Medulla oblongata (tissue), 1 donor: ENCODE results near the gene CHST11.

Experiments used
- DNase-seq: peaks from one replicate; pipeline ENCODE4 v3.0.0-alpha.2; 2015; ENCODE audit errors: extremely low spot score

CHST11 gene

GRCh38 chr12:104630230-104630670, 173.5 kb downstream of the CHST11 start:
- no peak for DNase-seq

- DNase-seq, result no peak
Observed at GRCh38 chr12:104631867-104632266, 175.1 kb downstream of the CHST11 start.

- DNase-seq, result no peak
Observed at GRCh38 chr12:104632724-104633201, 176.0 kb downstream of the CHST11 start.

- DNase-seq, result no peak
Observed at GRCh38 chr12:104634044-104634443, 177.3 kb downstream of the CHST11 start.

GRCh38 chr12:104634852-104635251, 178.1 kb downstream of the CHST11 start:
- DNase-seq, result no peak

- DNase-seq, result no peak
Observed at GRCh38 chr12:104635607-104636343, 179.0 kb downstream of the CHST11 start.

- no peak for DNase-seq
Observed at GRCh38 chr12:104636496-104636895, 179.7 kb downstream of the CHST11 start.

- DNase-seq, result no peak
Observed at GRCh38 chr12:104637604-104638003, 180.9 kb downstream of the CHST11 start.

- DNase-seq, result no peak
Observed at GRCh38 chr12:104638218-104638850, 181.6 kb downstream of the CHST11 start.

GRCh38 chr12:104638851-104639240, 182.1 kb downstream of the CHST11 start:
- DNase-seq, result no peak

GRCh38 chr12:104640956-104641355, 184.2 kb downstream of the CHST11 start:
- no peak for DNase-seq

GRCh38 chr12:104641862-104642261, 185.1 kb downstream of the CHST11 start:
- DNase-seq, result no peak

GRCh38 chr12:104643093-104643818, 186.5 kb downstream of the CHST11 start:
- DNase-seq, result peak; percentile 33

GRCh38 chr12:104643819-104644669, 187.3 kb downstream of the CHST11 start:
- peak; percentile 68 for DNase-seq

- no peak for DNase-seq
Observed at GRCh38 chr12:104648756-104649155, 192.0 kb downstream of the CHST11 start.

GRCh38 chr12:104649217-104649824, 192.6 kb downstream of the CHST11 start:
- DNase-seq, result no peak

- DNase-seq, result no peak
Observed at GRCh38 chr12:104649921-104650320, 193.2 kb downstream of the CHST11 start.

GRCh38 chr12:104650541-104650940, 193.8 kb downstream of the CHST11 start:
- no peak for DNase-seq

GRCh38 chr12:104651811-104652210, 195.1 kb downstream of the CHST11 start:
- DNase-seq, result no peak

GRCh38 chr12:104652358-104652757, 195.6 kb downstream of the CHST11 start:
- DNase-seq, result no peak

GRCh38 chr12:104652910-104653309, 196.2 kb downstream of the CHST11 start:
- DNase-seq, result no peak
